ENCODE results near the gene TBC1D5. TPM values are rescaled to one million over a fixed set of nuclear protein-coding genes. Genes with fewer than 3 reads are reported as not detected.

TBC1D5 gene
- total RNA-seq, 2 donors from 2014 or later: 45.3 to 53.7 TPM

GRCh38 chr3:17466028-17466427 lies 276.4 kb downstream of the TBC1D5 start:
- DNase-seq (ENCODE audit: low spot score): no peak
- intact Hi-C loops (cut with DNase I): no loop called here

DNA sequence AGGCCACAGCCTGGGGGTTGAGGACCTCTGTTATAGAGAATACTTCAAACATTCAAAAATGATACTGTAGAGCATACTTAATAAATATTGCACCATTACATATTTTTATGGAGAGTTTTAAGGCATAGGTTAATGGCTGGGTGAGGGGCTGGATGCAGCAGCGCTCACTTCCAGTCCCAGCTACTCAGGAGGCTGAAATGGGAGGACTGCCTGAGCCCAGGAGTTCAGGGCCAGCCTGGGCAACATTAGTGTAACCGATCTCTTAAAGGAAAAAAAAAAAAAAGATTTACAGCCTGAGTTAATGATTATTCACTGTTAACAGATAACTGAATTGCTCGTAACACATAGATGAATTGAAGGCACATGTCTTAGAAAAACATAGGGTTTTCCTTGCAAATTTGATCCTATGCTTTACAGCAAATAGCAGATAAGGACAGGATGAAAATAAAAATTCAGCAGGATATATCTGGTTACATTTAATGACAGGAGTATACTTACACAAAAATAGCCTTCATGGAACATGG lies 282.9 kb downstream of the TBC1D5 start:
- no peak for DNase-seq (ENCODE audit: low spot score)
- intact Hi-C loops (cut with DNase I): no loop called here

DNA sequence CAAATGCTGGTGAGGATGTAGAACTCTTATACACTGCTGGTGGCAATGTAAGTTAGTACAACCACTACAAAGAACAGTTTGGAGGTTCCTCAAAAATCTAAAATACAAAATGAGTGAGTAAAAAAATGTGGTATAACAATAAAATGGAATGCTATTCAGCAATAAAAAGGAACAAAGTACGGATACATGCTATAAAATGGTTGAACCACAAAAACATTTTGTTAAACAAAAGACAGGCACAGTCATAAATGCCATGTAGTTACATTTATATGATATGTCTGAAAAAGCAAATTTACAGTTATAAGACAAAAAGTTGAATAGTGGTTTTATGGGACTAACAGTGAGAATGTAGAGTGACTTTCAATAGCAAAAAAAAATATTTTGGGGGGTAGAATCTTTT lies 285.8 kb downstream of the TBC1D5 start:
- DNase-seq (ENCODE audit: low spot score): no peak
- intact Hi-C loops (cut with DNase I): no loop called here

- intact Hi-C loops (cut with DNase I): no loop called here
- DNase-seq (ENCODE audit: low spot score): no peak
Observed at GRCh38 chr3:17456046-17456445, 286.4 kb downstream of the TBC1D5 start.

DNA sequence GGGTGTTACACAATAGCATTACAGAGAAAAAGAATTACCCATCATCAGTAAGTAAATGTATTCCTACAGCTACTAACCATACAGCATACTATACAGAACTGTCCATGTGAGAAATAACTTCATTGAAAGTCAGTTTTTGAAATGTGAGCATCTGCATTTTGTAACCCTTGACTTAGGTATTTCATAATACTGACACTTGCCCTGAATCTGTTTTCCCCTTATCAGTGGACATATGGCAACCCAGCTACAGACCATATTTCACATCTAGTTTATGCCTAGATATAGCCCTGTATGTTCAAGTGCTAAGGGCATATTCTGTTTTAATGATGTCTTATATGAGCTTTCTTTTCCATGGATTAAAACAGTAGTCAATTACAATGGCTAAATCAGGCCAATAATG lies 297.6 kb downstream of the TBC1D5 start:
- intact Hi-C loops (cut with DNase I): no loop called here
- DNase-seq (ENCODE audit: low spot score): no peak

DNA sequence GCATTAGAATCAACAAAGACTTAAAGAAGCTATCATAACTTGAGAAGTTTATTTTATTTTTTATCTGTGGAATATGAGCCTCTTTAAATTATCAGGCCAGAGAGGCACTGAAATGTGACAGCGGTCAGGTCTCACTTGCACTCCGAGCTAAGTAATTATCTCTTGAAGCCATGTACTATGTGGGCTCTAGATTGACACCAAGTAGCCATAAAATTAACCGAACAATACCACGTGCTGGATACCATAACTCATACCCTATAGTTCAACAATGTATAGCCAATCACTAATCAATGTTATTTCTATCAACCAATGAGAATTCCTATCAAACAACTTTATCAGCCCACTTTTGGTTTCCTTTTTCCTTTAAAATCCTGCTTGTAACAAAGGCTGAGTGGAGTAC lies 299.3 kb downstream of the TBC1D5 start:
- no peak for DNase-seq (ENCODE audit: low spot score)
- intact Hi-C loops (cut with DNase I): no loop called here

DNA sequence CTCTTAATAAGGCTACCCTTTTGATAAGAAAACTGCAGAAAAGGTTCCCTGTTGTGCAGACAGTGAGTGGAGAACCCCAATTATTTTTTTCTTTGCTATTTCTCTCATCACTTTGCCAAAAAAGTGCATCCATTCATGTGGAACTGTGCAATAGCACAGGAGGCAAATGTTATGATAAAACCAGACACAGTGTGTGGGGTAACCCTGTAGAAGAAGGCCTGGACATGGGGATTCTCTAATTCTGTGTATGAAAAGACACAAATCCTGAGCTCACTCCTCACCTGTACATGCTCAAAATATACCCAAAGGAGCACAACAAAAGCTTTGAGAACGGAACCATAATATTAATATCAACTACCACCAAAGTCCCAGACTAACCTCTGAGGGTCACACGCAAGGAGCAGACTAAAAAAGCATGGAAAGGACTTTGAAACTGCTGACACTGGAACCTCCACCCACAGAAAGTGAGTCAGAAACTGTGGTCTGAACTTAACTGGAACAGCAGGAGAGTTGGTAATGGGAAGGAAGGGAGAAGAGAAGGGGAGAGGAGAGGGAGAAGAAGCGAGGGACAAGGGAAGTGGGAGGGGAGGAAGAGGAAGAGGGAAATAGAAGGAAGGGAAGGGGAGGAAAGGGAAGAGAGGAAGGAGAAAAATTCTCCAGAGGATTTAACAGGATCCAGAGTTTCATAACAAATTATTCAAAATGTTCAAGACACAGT lies 299.9 kb downstream of the TBC1D5 start:
- no peak for DNase-seq (ENCODE audit: low spot score)
- intact Hi-C loops (cut with DNase I): no loop called here

DNA sequence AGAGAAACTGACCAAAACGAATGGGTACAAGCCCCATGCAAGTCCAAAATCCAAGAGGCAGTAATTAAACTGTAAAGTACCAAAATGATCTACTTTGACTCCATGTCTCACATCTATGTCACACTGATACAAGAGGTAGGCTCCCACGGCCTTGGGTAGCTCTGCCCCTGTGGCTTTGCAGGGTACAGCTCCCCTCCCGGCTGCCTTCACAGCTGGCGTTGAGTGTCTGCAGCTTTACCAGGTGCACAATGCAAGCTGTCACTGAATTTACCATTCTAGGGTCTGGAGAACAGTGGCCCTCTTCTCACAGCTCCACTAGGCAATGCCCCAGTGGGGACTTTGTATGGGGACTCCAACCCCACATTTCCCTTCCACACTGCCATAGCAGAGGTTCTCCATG lies 308.6 kb downstream of the TBC1D5 start:
- intact Hi-C loops (cut with DNase I): loop anchor here in 1 of 2 donors (10.0 kb wide), 1 partner anchor 411 kb away; no protein-coding TSS in a partner anchor
- no peak for DNase-seq (ENCODE audit: low spot score)

DNA sequence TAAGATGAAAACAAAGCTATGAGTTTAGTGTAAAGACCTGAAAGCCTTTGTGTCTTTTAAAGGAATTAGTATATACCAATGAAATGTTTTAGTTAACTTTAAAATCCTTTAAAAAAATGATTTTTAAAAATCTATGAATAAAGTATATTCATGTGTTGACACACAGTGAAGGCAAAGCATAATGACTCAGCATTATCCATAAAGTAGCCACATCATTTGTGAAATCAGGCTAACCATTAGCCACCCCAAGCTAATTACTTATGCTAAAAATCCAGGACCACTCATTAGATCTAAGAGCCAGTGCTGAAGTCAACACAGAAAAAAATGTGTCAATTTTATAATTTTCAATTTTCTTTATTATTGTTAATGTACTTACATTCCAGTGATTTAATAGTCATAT lies 310.2 kb downstream of the TBC1D5 start:
- no peak for DNase-seq (ENCODE audit: low spot score)
- intact Hi-C loops (cut with DNase I): loop anchor here in 1 of 2 donors (10.0 kb wide), 1 partner anchor 413 kb away; no protein-coding TSS in a partner anchor

DNA sequence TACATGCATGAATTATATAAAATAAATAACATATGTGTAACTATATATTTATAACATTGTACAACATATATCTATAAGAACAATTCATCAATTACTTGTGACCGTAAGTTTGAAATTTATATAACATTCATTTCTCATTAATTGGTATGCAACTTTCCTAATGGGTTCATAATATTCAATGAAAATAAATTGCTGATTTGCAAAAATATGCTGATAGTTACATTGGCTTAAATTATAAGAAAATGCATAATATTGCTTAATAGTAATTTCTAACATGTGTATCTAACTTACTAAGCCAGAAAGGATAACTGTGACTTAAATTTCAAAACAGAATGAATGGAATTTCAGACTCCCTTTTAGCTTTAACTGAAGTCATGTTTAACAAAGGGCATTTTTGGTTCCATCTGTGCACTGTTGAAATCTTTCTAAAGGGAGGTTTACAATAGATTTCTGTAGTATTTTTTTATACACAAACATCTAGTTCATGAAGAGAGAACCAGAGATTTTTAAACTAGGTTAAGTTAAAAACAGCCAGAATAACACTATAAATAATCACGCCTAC lies 310.9 kb downstream of the TBC1D5 start:
- intact Hi-C loops (cut with DNase I): loop anchor here in 1 of 2 donors (10.0 kb wide), 1 partner anchor 413 kb away; no protein-coding TSS in a partner anchor
- no peak for DNase-seq (ENCODE audit: low spot score)

- intact Hi-C loops (cut with DNase I): loop anchor here in 1 of 2 donors (10.0 kb wide), 1 partner anchor 414 kb away; no protein-coding TSS in a partner anchor
- DNase-seq (ENCODE audit: low spot score): no peak
Observed at GRCh38 chr3:17431004-17431403, 311.4 kb downstream of the TBC1D5 start.

DNA sequence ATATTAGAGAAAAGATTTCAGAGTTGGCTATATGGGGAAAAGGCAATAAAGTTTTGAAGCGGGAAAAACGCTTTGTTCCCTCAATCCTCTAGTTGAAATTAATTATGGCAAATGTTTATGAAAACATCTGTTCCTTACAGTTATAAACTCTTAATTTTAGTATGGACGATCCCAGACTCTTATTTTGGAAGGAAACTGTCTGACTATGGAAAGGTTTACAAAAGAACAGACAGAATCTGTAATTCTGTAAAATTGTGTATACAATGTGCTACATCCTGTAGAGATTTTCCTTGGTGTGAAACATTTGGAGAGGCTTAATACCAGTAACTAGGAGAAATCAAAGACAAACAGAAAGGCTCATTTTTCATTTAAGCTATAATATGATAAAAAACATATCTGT lies 311.8 kb downstream of the TBC1D5 start:
- no peak for DNase-seq (ENCODE audit: low spot score)
- intact Hi-C loops (cut with DNase I): loop anchor here in 1 of 2 donors (10.0 kb wide), 1 partner anchor 414 kb away; no protein-coding TSS in a partner anchor

- no peak for DNase-seq (ENCODE audit: low spot score)
- intact Hi-C loops (cut with DNase I): no loop called here
Observed at GRCh38 chr3:17423786-17424536, 318.5 kb downstream of the TBC1D5 start.

GRCh38 chr3:17422636-17423035 lies 319.8 kb downstream of the TBC1D5 start:
- intact Hi-C loops (cut with DNase I): no loop called here
- DNase-seq (ENCODE audit: low spot score): no peak

DNA sequence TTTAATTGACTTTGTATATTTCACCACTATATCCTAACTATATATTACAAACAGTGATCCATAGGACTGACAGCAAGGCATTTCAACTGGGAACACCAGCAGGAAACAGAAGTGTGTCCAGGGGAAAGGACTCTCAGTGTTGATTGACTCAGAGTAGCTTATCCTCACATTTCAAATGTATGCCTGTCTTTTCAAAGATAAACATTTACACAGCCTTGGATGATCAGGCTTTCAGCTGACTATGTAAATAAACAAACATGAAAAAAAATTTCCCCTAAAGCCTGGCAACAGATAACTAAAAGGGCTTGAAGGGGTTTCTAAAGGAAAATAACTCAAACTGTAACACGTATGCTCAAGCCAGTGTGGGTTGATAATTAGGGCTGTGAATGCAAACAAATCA lies 321.8 kb downstream of the TBC1D5 start:
- intact Hi-C loops (cut with DNase I): no loop called here
- no peak for DNase-seq (ENCODE audit: low spot score)

GRCh38 chr3:17412950-17413530 lies 329.4 kb downstream of the TBC1D5 start:
- no peak for DNase-seq (ENCODE audit: low spot score)
- intact Hi-C loops (cut with DNase I): loop anchor here in 1 of 2 donors (10.0 kb wide), 1 partner anchor 148 kb away; no protein-coding TSS in a partner anchor

- DNase-seq (ENCODE audit: low spot score): no peak
- intact Hi-C loops (cut with DNase I): loop anchor here in 1 of 2 donors (10.0 kb wide), 1 partner anchor 147 kb away; no protein-coding TSS in a partner anchor
Observed at GRCh38 chr3:17411157-17411877, 331.1 kb downstream of the TBC1D5 start.

GRCh38 chr3:17407576-17407975 lies 334.9 kb downstream of the TBC1D5 start:
- intact Hi-C loops (cut with DNase I): no loop called here

DNA sequence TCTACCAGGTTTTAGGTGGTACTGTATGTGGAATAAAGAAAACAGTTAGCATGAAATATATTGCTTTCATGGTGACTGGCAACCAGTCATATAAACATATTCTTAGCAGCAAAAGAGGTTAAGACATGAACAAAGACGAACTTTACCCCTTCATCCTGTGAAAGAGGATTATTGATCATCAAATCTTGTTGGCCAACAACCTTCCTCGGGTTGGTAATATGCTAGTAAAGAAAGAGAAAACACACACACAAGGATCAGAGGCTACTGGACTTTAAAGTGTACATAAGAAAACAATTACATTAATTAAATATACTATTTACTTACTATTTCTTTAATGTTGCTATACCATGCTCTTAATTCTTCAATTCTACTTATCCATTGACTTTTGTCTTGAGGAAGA lies 337.9 kb downstream of the TBC1D5 start:
- no peak for DNase-seq (ENCODE audit: low spot score)
- intact Hi-C loops (cut with DNase I): no loop called here

More at GRCh38 chr3:17407576-17407975, 334.9 kb downstream of the TBC1D5 start:
- DNase-seq (ENCODE audit: low spot score): no peak
